Omental fat pad (tissue), 4 donors: ENCODE data around the gene PCBP4. TPM values are rescaled to one million over a fixed set of nuclear protein-coding genes. Genes with fewer than 3 reads are reported as not detected.
"Not testable (repeated sequence)": the region's sequence is repeated elsewhere in the genome, so short reads cannot be mapped to it uniquely, and the experiment has no call there.

Experiments used
- ATAC-seq: fragments of 150-250 bp; one replicate; pipeline ENCODE4 v1.9.1; 2016; ENCODE audit warnings: mild to moderate bottlenecking, moderate library complexity; ENCODE audit not compliant: low FRiP score
- DNase-seq: peaks from one replicate; pipeline ENCODE4 v3.0.0-alpha.2; 2019; ENCODE audit warnings: low spot score
- total RNA-seq, 4 donors: library from RNA; depleted of rRNA; stranded (reverse); fragments of >200 nt; gene quantifications; one replicate each; pipeline ENCODE4 v1.1.0, GENCODE V29; 2016
- TF ChIP-seq, protein P1 (sequence below), 3 donors: fragments of 450-650 bp; IDR thresholded peaks; one replicate each; pipeline ENCODE4 v1.5.1; 2016 to 2017; ENCODE audit warnings: antibody characterized with exemption in 3 of 3, mild to moderate bottlenecking in 3 of 3, moderate library complexity in 2 of 3

The PCBP4 gene
- total RNA-seq, 4 donors from 2014 or later, result 21.4 to 84.0 (median 23.4) TPM

DNA sequence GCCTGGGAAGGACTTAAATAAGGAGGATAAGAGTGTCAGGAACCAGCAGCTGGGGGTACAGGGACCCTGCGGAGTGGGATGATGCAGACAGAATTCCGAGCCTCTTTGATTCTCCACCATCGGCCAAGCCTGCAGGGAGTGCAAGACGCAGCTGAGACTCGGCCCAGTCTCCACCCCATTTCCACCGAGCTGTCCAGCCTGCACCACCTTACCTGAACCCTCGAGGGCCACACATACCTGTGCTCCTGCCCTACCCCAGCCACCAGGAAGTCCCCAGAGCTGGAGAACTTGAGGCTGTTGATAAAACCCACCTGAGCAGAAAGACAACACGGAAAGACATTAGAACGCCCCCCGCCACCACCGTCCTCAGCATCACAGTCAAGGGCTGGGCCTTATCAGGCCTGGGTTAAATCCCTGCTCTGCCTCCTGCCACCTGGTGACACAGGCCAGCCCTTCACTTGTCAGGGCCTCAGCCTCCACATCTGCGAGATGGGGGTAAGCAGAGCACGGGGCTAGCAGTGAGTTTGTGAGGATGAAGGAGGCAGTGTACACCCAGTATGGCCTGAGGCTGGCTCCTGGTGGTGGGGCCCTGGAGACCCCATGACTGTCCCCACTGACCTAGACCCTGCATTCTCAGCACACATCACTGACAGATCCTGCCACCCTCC is 33.6 kb downstream of the PCBP4 start:
- ATAC-seq (no peak), DNase-seq (no peak)
- TF ChIP-seq, protein P1, sequence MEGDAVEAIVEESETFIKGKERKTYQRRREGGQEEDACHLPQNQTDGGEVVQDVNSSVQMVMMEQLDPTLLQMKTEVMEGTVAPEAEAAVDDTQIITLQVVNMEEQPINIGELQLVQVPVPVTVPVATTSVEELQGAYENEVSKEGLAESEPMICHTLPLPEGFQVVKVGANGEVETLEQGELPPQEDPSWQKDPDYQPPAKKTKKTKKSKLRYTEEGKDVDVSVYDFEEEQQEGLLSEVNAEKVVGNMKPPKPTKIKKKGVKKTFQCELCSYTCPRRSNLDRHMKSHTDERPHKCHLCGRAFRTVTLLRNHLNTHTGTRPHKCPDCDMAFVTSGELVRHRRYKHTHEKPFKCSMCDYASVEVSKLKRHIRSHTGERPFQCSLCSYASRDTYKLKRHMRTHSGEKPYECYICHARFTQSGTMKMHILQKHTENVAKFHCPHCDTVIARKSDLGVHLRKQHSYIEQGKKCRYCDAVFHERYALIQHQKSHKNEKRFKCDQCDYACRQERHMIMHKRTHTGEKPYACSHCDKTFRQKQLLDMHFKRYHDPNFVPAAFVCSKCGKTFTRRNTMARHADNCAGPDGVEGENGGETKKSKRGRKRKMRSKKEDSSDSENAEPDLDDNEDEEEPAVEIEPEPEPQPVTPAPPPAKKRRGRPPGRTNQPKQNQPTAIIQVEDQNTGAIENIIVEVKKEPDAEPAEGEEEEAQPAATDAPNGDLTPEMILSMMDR (IDR thresholded peaks at IDR 0.05), result no peak

DNA sequence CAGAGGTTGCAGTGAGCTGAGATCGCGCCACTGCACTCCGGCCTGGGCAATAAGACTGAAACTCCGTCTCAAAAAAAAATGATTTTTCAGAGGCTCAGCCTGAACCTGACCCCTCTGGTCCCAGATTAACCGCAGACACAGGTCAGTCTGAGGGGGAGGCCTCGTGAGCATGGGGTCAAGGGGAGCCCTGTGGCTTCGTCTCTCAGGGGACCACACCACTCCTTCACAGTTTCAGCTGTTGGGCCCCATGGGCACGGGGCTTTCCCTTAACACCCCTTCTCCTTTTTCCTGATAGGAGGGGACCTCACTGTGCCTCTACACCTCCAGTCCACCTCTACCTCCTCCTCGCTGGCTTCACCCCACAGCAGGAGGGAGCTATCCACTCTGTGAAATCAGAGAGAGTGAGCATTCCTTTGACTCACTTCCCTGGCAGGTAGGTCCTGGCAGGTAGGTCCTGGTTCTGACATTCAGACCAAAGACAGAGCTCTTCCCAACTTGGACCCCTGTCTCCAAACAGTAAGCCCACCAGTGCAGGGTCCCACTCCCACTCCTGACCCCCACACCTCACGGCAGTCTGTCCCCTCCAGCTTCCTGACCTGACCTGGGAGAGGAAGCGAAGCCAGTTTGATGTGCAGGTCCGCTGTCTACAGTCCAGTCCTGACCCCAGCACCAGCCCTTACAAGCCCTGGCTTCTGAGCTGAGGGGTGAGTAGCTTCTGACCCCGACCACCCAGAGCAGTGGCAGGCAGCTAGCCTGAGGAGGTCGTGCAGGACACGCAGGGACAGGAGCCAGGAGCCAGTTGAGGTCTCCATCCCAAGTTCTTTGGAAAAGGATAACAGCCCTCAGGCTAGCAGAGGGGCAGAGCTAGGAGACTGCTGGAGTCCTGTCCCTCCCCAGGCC is 34.5 kb downstream of the PCBP4 start:
- TF ChIP-seq, protein P1 (IDR thresholded peaks at IDR 0.05), result no peak
- DNase-seq, result no peak
- no peak for ATAC-seq

- DNase-seq (no peak), ATAC-seq (no peak)
- TF ChIP-seq, protein P1 (IDR thresholded peaks at IDR 0.05), result no peak
These were observed 35.5 kb downstream of the PCBP4 start for GRCh38 chr3:51931756-51932155.

DNA sequence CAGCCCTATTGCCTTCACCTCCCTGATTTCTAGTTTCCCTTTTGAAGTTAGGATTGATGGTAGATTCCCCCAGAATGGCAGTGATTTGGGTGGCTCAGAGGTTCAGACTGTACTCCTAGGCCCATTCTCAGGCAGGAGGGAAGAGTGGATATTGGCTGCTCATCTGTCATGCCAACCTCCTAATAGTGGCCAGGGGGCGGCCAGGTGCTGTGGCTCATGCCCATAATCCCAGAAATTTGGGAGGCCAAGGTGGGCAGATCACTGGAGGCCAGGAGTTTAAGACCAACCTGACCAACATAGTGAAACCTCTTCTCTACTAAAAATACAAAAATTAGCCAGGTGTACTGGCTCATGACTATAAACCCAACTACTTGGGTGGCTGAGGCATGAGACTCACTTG is 36.8 kb downstream of the PCBP4 start:
- ATAC-seq, result no peak
- TF ChIP-seq, protein P1 (IDR thresholded peaks at IDR 0.05), result no peak
- no peak for DNase-seq

- no peak for DNase-seq
- no peak for ATAC-seq
- TF ChIP-seq, protein P1 (IDR thresholded peaks at IDR 0.05), result no peak
These were observed 37.7 kb downstream of the PCBP4 start for GRCh38 chr3:51929420-51930003.

DNA sequence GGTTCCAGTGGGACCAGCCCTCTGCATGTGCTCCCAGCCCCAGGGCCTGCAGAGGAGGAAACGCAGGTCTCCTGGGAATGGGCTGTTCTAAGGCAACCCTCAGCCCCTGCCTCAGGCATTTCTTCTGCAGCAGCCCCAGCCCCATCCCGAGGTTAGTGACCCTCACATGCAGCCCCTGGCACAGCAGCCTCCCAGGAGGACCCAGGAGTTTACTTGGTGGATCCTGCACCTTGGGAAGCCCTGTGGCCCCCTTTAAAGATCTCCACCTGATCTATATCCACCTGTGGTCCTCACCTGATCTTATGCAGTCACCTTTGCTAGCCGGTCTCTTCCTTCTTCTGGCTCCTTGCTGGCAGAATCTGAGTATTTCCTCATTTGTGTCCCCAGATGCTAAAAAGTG is 38.3 kb downstream of the PCBP4 start:
- DNase-seq, result not testable (repeated sequence)

DNA sequence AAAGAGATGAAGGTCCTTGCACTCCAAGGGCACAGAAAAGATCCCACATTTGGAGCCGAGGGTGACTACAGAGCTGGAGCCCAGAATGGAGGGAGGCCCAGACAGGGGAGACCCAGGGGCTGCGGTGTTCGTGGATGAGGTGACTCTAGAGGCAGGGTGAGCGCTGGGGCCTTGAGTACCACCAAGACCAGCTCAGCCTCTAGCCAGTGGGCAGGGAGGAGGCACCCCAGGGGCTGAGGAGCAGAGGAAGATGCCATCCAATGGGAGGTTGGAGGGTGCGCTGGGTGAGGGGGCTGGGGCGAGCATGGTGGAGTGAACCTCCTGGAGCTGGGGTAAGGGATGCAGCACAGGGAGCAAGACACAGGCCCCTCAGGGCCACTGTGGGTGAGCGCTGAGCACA is 38.8 kb downstream of the PCBP4 start:
- ATAC-seq (no peak), DNase-seq (no peak)
- TF ChIP-seq, protein P1 (IDR thresholded peaks at IDR 0.05), result no peak

More for the DNA sequence above, 38.3 kb downstream of the PCBP4 start:
- not testable (repeated sequence) for ATAC-seq
